HG02938 (cell line): ENCODE results near the gene TMEM114.
"Not testable (repeated sequence)": the region's sequence is repeated elsewhere in the genome, so short reads cannot be mapped to it uniquely, and the experiment has no call there.

Source experiments
- ATAC-seq: cut with Tn5 transposase; IDR thresholded peaks from one replicate; pipeline ENCODE4 v1.9.1; 2021; ENCODE audit warnings: mild to moderate bottlenecking, moderate library complexity; ENCODE audit not compliant: unreplicated experiment

TMEM114 gene

GRCh38 chr16:8576141-8577004 is 13.9 kb downstream of the TMEM114 start:
- no peak for ATAC-seq

GRCh38 chr16:8575399-8575798 is 14.9 kb downstream of the TMEM114 start:
- ATAC-seq, result no peak

GRCh38 chr16:8572919-8573724 is 17.2 kb downstream of the TMEM114 start:
- ATAC-seq, result no peak

- ATAC-seq, result no peak
Observed at GRCh38 chr16:8572063-8572918, 18.0 kb downstream of the TMEM114 start.

GRCh38 chr16:8571061-8571596 is 19.2 kb downstream of the TMEM114 start:
- ATAC-seq, result no peak

GRCh38 chr16:8570393-8570792 is 19.9 kb downstream of the TMEM114 start:
- not testable (repeated sequence) for ATAC-seq

- ATAC-seq, result no peak
Observed at GRCh38 chr16:8569650-8570346, 20.5 kb downstream of the TMEM114 start.

GRCh38 chr16:8568231-8568617 is 22.1 kb downstream of the TMEM114 start:
- no peak for ATAC-seq

GRCh38 chr16:8567355-8568230 is 22.7 kb downstream of the TMEM114 start:
- peak; percentile 83 for ATAC-seq

GRCh38 chr16:8565498-8565897 is 24.8 kb downstream of the TMEM114 start:
- no peak for ATAC-seq

GRCh38 chr16:8564934-8565345 is 25.4 kb downstream of the TMEM114 start:
- ATAC-seq, result no peak

GRCh38 chr16:8563944-8564540 is 26.3 kb downstream of the TMEM114 start:
- not testable (repeated sequence) for ATAC-seq

GRCh38 chr16:8561496-8561895 is 28.8 kb downstream of the TMEM114 start:
- no peak for ATAC-seq

GRCh38 chr16:8555400-8555799 is 34.9 kb downstream of the TMEM114 start:
- ATAC-seq, result no peak

GRCh38 chr16:8554881-8555280 is 35.4 kb downstream of the TMEM114 start:
- ATAC-seq, result no peak

GRCh38 chr16:8554022-8554421 is 36.3 kb downstream of the TMEM114 start:
- ATAC-seq, result no peak

- ATAC-seq, result no peak
Observed at GRCh38 chr16:8552487-8553221, 37.7 kb downstream of the TMEM114 start.
